Measurements from ENCODE around the gene PSMA8.
"Not testable (repeated sequence)": the region's sequence is repeated elsewhere in the genome, so short reads cannot be mapped to it uniquely, and the experiment has no call there.

Gene PSMA8

GRCh38 chr18:26238718-26239117 lies 105.0 kb downstream of the PSMA8 start:
- DNase-seq, result not testable (repeated sequence)

- DNase-seq, result not testable (repeated sequence)
Observed at GRCh38 chr18:26242392-26242791, 108.7 kb downstream of the PSMA8 start.

Data from CD4-positive, alpha-beta T cell treated with Interleukin-6 for 4 hours (primary cell).